AML-193 (cell line): ENCODE data around the gene SLC5A10.
"Not testable (repeated sequence)": the region's sequence is repeated elsewhere in the genome, so short reads cannot be mapped to it uniquely, and the experiment has no call there.

ENCODE experiments used
- DNase-seq, 2 experiments: peaks; one replicate each; lab custom pipeline; 2025; lab: John Stamatoyannopoulos, UW

SLC5A10 gene

GRCh38 chr17:19043032-19043431, 91.1 kb downstream of the SLC5A10 start:
- DNase-seq = not testable (repeated sequence)

GRCh38 chr17:19044643-19045042, 92.7 kb downstream of the SLC5A10 start:
- not testable (repeated sequence) for DNase-seq

GRCh38 chr17:19046782-19047375, 94.9 kb downstream of the SLC5A10 start, which contains the start of gene GRAP:
Gene GRAP, minus strand, starts transcription at chr17:19046957. Its CDS starts 31 bp downstream, at chr17:19046926.
- not testable (repeated sequence) for DNase-seq

- not testable (repeated sequence) for DNase-seq
These were observed 95.5 kb downstream of the SLC5A10 start for GRCh38 chr17:19047510-19047909.

- not testable (repeated sequence) for DNase-seq
These were observed 96.9 kb downstream of the SLC5A10 start for GRCh38 chr17:19048826-19049225.

- not testable (repeated sequence) for DNase-seq
These were observed 103.5 kb downstream of the SLC5A10 start for GRCh38 chr17:19055447-19055846.

- DNase-seq = not testable (repeated sequence)
These were observed 110.2 kb downstream of the SLC5A10 start for GRCh38 chr17:19062009-19062717.

GRCh38 chr17:19062718-19063325, 110.9 kb downstream of the SLC5A10 start:
- not testable (repeated sequence) for DNase-seq

- not testable (repeated sequence) for DNase-seq
These were observed 111.5 kb downstream of the SLC5A10 start for GRCh38 chr17:19063326-19063956.

- DNase-seq = not testable (repeated sequence)
These were observed 112.4 kb downstream of the SLC5A10 start for GRCh38 chr17:19064378-19064777.

- not testable (repeated sequence) for DNase-seq
These were observed 118.6 kb downstream of the SLC5A10 start for GRCh38 chr17:19070318-19071168.
